Measurements from ENCODE around the gene GTSE1. TPM values are rescaled to one million over a fixed set of nuclear protein-coding genes. Genes with fewer than 3 reads are reported as not detected.

Gene GTSE1
- total RNA-seq, 1 donor from 2014 or later: 0.26 TPM

GRCh38 chr22:46272762-46273431, 23.8 kb upstream of the GTSE1 start:
- no peaks in the 10 kb centered on the region for H3K27me3 ChIP-seq (ENCODE audit: control insufficient read depth, insufficient read depth, low read length)
- H3K36me3 ChIP-seq (ENCODE audit: control insufficient read depth, insufficient read depth, low read length): peaks cover 5% of the 10 kb centered on the region
- no peak for TF ChIP-seq CTCF (IDR thresholded peaks at IDR 0.05; ENCODE audit: insufficient read depth, low read length, severe bottlenecking)
- no peak overlapping the region for H3K4me3 ChIP-seq (ENCODE audit: low read depth, low read length)
- FAIRE-seq: no peak
- DNase-seq (ENCODE audit: low read depth): no peak

GRCh38 chr22:46273432-46274148, 23.1 kb upstream of the GTSE1 start:
- H3K4me3 ChIP-seq (ENCODE audit: low read depth, low read length): no peak overlapping the region
- TF ChIP-seq CTCF (IDR thresholded peaks at IDR 0.05; ENCODE audit: insufficient read depth, low read length, severe bottlenecking): no peak
- H3K27me3 ChIP-seq (ENCODE audit: control insufficient read depth, insufficient read depth, low read length): no peaks in the 10 kb centered on the region
- FAIRE-seq (no peak), DNase-seq (ENCODE audit: low read depth) (no peak)
- peaks cover 10% of the 10 kb centered on the region for H3K36me3 ChIP-seq (ENCODE audit: control insufficient read depth, insufficient read depth, low read length)

- Histone ChIP-seq H3K4me3 (ENCODE audit: low read depth, low read length) (no peak overlapping the region), H3K27me3 (ENCODE audit: control insufficient read depth, insufficient read depth, low read length) (no peaks in the 10 kb centered on the region), H3K36me3 (ENCODE audit: control insufficient read depth, insufficient read depth, low read length) (peaks cover 11% of the 10 kb centered on the region)
- FAIRE-seq (no peak), DNase-seq (ENCODE audit: low read depth) (no peak)
- no peak for TF ChIP-seq CTCF (IDR thresholded peaks at IDR 0.05; ENCODE audit: insufficient read depth, low read length, severe bottlenecking)
Measured at GRCh38 chr22:46274381-46274780, 22.3 kb upstream of the GTSE1 start.

- Histone ChIP-seq H3K27me3 (ENCODE audit: control insufficient read depth, insufficient read depth, low read length) (no peaks in the 10 kb centered on the region), H3K36me3 (ENCODE audit: control insufficient read depth, insufficient read depth, low read length) (peaks cover 13% of the 10 kb centered on the region), H3K4me3 (ENCODE audit: low read depth, low read length) (no peak overlapping the region)
- no peak for DNase-seq (ENCODE audit: low read depth)
- no peak for TF ChIP-seq CTCF (IDR thresholded peaks at IDR 0.05; ENCODE audit: insufficient read depth, low read length, severe bottlenecking)
- no peak for FAIRE-seq
Measured at GRCh38 chr22:46275455-46276122, 21.1 kb upstream of the GTSE1 start.

GRCh38 chr22:46276563-46276962, 20.1 kb upstream of the GTSE1 start:
- DNase-seq (ENCODE audit: low read depth) (no peak), FAIRE-seq (no peak)
- no peak for TF ChIP-seq CTCF (IDR thresholded peaks at IDR 0.05; ENCODE audit: insufficient read depth, low read length, severe bottlenecking)
- no peaks in the 10 kb centered on the region for H3K27me3 ChIP-seq (ENCODE audit: control insufficient read depth, insufficient read depth, low read length)
- H3K4me3 ChIP-seq (ENCODE audit: low read depth, low read length): no peak overlapping the region
- H3K36me3 ChIP-seq (ENCODE audit: control insufficient read depth, insufficient read depth, low read length): peaks cover 14% of the 10 kb centered on the region
